ENCODE measurements around the gene ITGAL. TPM values are rescaled to one million over a fixed set of nuclear protein-coding genes. Genes with fewer than 3 reads are reported as not detected.
A peak's percentile ranks its signal among the peaks of the same experiment; 100 is the strongest.

The ITGAL gene
- total RNA-seq, 1 donor: 0.36 TPM

GRCh38 chr16:30533146-30533522 lies 60.6 kb downstream of the ITGAL start:
- H3K9me3 ChIP-seq (ENCODE audit: low read depth, low read length): no peaks in the 10 kb centered on the region
- TF ChIP-seq CTCF (IDR thresholded peaks at IDR 0.05; ENCODE audit: extremely low read depth, low read depth, low read length): no peak
- H3K79me2 ChIP-seq (ENCODE audit: insufficient read depth, low read length): peaks cover 21% of the 10 kb centered on the region
- no peak overlapping the region for H3K4me3 ChIP-seq (ENCODE audit: insufficient read depth, low read length)
- H4K20me1 ChIP-seq (ENCODE audit: insufficient read depth, low read length): no peaks in the 10 kb centered on the region
- H3K27ac ChIP-seq (ENCODE audit: low read depth, low read length): no peak overlapping the region
- no peaks in the 10 kb centered on the region for H3K27me3 ChIP-seq (ENCODE audit: insufficient read depth, low read length)
- peaks cover 9% of the 10 kb centered on the region for H3K4me1 ChIP-seq (ENCODE audit: insufficient read depth, low read length)
- peaks cover 17% of the 10 kb centered on the region for H3K36me3 ChIP-seq (ENCODE audit: insufficient read depth, low read length)
- peak; percentile 67 for DNase-seq (ENCODE audit: insufficient read length, low spot score, missing footprints)
- peak overlapping the region; percentile 85 for H3K4me2 ChIP-seq (ENCODE audit: insufficient read depth, low read length)
- H2AFZ ChIP-seq (ENCODE audit: low read length): no peak overlapping the region

- Histone ChIP-seq H3K4me3 (ENCODE audit: insufficient read depth, low read length) (peak overlapping the region; percentile 91), H3K27me3 (ENCODE audit: insufficient read depth, low read length) (no peaks in the 10 kb centered on the region), H3K27ac (ENCODE audit: low read depth, low read length) (peak overlapping the region; percentile 93), H3K4me1 (ENCODE audit: insufficient read depth, low read length) (peaks cover 9% of the 10 kb centered on the region), H2AFZ (ENCODE audit: low read length) (peak overlapping the region; percentile 91), H4K20me1 (ENCODE audit: insufficient read depth, low read length) (no peaks in the 10 kb centered on the region), H3K4me2 (ENCODE audit: insufficient read depth, low read length) (peak overlapping the region; percentile 85), H3K9me3 (ENCODE audit: low read depth, low read length) (no peaks in the 10 kb centered on the region), H3K36me3 (ENCODE audit: insufficient read depth, low read length) (peaks cover 17% of the 10 kb centered on the region), H3K79me2 (ENCODE audit: insufficient read depth, low read length) (peaks cover 21% of the 10 kb centered on the region)
- no peak for TF ChIP-seq CTCF (IDR thresholded peaks at IDR 0.05; ENCODE audit: extremely low read depth, low read depth, low read length)
- DNase-seq (ENCODE audit: insufficient read length, low spot score, missing footprints): peak; percentile 70
Observed at GRCh38 chr16:30533748-30534367, 61.3 kb downstream of the ITGAL start.

GRCh38 chr16:30534368-30535105 lies 62.0 kb downstream of the ITGAL start, which contains the start of gene ZNF747:
Gene ZNF747, minus strand, starts transcription at chr16:30534858. Its CDS starts 179 bp downstream, at chr16:30534679.
- Histone ChIP-seq H2AFZ (ENCODE audit: low read length) (peak within 1 kb of the TSS; percentile 91), H3K4me3 (ENCODE audit: insufficient read depth, low read length) (peak within 1 kb of the TSS; percentile 91), H3K79me2 (ENCODE audit: insufficient read depth, low read length) (peaks cover 21% of the 10 kb centered on the region), H4K20me1 (ENCODE audit: insufficient read depth, low read length) (no peaks in the 10 kb centered on the region), H3K9me3 (ENCODE audit: low read depth, low read length) (no peaks in the 10 kb centered on the region), H3K27me3 (ENCODE audit: insufficient read depth, low read length) (no peaks in the 10 kb centered on the region), H3K4me2 (ENCODE audit: insufficient read depth, low read length) (peak within 1 kb of the TSS; percentile 85), H3K27ac (ENCODE audit: low read depth, low read length) (peak within 1 kb of the TSS; percentile 93), H3K36me3 (ENCODE audit: insufficient read depth, low read length) (peaks cover 17% of the 10 kb centered on the region), H3K4me1 (ENCODE audit: insufficient read depth, low read length) (peaks cover 9% of the 10 kb centered on the region)
- TF ChIP-seq CTCF (IDR thresholded peaks at IDR 0.05; ENCODE audit: extremely low read depth, low read depth, low read length): no peak
- DNase-seq (ENCODE audit: insufficient read length, low spot score, missing footprints): peak; percentile 98

GRCh38 chr16:30535106-30535776 lies 62.7 kb downstream of the ITGAL start:
- Histone ChIP-seq H3K27me3 (ENCODE audit: insufficient read depth, low read length) (no peaks in the 10 kb centered on the region), H3K79me2 (ENCODE audit: insufficient read depth, low read length) (peaks cover 21% of the 10 kb centered on the region), H3K36me3 (ENCODE audit: insufficient read depth, low read length) (peaks cover 17% of the 10 kb centered on the region), H4K20me1 (ENCODE audit: insufficient read depth, low read length) (no peaks in the 10 kb centered on the region), H2AFZ (ENCODE audit: low read length) (peak overlapping the region; percentile 91), H3K4me2 (ENCODE audit: insufficient read depth, low read length) (peak overlapping the region; percentile 85), H3K4me1 (ENCODE audit: insufficient read depth, low read length) (peaks cover 9% of the 10 kb centered on the region), H3K9me3 (ENCODE audit: low read depth, low read length) (no peaks in the 10 kb centered on the region), H3K4me3 (ENCODE audit: insufficient read depth, low read length) (peak overlapping the region; percentile 91), H3K27ac (ENCODE audit: low read depth, low read length) (peak overlapping the region; percentile 93)
- TF ChIP-seq CTCF (IDR thresholded peaks at IDR 0.05; ENCODE audit: extremely low read depth, low read depth, low read length): no peak
- DNase-seq (ENCODE audit: insufficient read length, low spot score, missing footprints): no peak
